Epithelial cell of esophagus (primary cell): ENCODE results near the gene FAU.
A peak's percentile ranks its signal among the peaks of the same experiment; 100 is the strongest.

Experiments
- DNase-seq: peaks from one replicate; pipeline ENCODE4 v3.0.0; 2010; ENCODE audit warnings: low read depth
- H3K4me3 ChIP-seq: 2 replicates; pipeline ENCODE4 v1.5.1; 2011; ENCODE audit warnings: mild to moderate bottlenecking, low read length, control low read depth
- TF ChIP-seq, protein P1 (sequence below): IDR thresholded peaks from 2 replicates; pipeline ENCODE4 v1.5.1; 2011; ENCODE audit warnings: low read depth, mild to moderate bottlenecking, low read length, control low read depth, inconsistent platforms; ENCODE audit not compliant: insufficient read depth; ENCODE audit errors: missing control alignments

Gene FAU

DNA sequence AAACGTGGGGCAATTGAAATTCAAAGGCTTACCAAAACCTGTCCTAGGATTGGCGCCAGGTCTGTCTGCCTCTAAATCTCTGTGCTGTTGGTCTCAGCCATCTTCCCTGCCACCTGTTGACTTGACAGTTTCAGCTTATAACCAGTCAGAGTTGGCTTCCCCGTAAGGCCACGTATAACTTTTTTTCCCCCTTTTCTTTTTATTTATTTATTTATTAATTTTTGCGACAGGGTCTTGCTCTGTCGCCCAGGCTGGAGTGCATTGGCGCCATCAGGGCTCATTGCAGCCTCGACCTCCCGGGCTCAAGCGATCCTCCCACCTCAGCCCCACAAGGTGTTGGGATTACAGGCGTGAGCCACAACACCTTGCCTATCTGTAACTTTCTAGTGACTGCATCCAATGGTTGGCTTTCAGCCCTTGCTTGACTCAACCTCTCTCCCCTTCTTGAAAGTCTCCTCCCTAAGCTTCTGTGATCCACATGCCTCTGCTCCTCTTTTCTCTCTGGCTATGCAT, 13.8 kb upstream of the FAU start:
- peak overlapping the region; percentile 60 for H3K4me3 ChIP-seq
- DNase-seq, result no peak
- TF ChIP-seq, protein P1, sequence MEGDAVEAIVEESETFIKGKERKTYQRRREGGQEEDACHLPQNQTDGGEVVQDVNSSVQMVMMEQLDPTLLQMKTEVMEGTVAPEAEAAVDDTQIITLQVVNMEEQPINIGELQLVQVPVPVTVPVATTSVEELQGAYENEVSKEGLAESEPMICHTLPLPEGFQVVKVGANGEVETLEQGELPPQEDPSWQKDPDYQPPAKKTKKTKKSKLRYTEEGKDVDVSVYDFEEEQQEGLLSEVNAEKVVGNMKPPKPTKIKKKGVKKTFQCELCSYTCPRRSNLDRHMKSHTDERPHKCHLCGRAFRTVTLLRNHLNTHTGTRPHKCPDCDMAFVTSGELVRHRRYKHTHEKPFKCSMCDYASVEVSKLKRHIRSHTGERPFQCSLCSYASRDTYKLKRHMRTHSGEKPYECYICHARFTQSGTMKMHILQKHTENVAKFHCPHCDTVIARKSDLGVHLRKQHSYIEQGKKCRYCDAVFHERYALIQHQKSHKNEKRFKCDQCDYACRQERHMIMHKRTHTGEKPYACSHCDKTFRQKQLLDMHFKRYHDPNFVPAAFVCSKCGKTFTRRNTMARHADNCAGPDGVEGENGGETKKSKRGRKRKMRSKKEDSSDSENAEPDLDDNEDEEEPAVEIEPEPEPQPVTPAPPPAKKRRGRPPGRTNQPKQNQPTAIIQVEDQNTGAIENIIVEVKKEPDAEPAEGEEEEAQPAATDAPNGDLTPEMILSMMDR, result no peak

DNA sequence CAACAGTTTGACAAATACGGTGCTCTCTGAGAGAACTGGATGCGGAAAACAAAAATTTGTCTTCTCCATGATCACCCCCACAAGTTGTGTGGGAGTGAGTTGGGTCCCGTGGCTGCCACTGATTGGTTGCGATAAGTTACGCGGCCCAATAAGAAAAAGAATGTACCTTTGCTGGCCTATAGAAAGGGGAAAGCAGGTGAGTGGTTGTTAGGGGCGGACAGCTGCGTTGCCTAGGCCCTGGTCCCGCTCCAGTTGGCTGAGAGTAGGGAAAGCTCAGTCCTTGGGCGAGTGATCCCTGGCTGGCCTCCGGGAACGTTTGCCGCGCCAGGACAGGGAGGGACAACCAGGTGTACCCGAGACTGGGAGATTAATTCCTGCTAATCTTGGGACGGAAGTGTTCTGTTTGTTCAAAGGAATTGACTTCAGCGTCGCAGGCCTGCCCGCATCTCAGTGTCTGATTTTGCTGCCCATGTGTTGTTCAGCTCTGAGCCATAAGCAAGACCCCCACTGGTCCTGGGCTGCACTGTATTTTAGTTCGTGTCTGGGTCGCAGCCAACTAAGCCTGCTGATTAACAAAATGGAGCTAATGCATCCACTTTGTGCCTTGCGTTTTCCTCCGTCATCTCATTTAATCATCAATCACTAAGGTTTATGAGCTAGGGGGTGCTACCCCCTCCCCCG, 13.2 kb upstream of the FAU start:
- peak overlapping the region; percentile 60 for H3K4me3 ChIP-seq
- peak; percentile 98 for DNase-seq
- TF ChIP-seq, protein P1, result no peak

DNA sequence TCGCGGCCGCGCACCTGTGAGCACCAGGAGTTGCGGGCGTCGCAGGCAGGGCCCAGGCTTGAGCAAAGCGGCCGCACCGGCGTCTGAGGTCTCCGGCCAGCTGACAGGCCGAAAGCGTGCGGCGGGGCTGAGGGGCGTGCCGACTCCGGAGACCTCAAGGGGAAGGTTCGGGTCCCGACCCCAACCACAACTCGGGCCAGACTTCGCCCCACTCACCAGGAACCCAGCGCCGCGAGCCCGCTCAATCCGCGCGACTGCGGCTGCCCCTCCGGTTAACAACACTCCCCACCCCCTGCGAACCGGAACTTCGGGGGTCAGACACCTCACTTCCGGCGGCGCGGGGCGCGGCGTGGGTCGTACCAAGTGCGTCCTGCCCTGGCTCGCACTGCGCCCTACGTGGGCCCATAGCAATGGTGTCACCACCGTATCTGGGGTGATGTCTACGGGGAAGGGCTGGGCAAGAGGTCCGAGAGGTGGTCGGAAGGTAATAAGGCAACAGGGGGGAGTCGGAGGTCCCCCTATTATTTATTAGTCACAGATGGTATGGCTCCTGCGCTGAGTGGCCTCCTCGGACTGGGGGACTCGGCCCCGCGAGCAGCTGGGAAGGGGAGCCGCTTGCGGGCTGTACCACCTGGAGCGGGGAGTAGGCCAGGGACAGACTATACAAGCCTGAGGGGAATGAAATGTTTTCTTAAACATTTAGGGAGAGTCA, 12.5 kb upstream of the FAU start, which contains the start of gene SYVN1:
Gene SYVN1, minus strand, starts transcription at position 280 of the 712 bp plus-strand sequence. CDS start 918 bp downstream, outside the sequence.
- H3K4me3 ChIP-seq, result peak within 1 kb of the TSS; percentile 60
- DNase-seq, result peak; percentile 89
- TF ChIP-seq, protein P1, result no peak

DNA sequence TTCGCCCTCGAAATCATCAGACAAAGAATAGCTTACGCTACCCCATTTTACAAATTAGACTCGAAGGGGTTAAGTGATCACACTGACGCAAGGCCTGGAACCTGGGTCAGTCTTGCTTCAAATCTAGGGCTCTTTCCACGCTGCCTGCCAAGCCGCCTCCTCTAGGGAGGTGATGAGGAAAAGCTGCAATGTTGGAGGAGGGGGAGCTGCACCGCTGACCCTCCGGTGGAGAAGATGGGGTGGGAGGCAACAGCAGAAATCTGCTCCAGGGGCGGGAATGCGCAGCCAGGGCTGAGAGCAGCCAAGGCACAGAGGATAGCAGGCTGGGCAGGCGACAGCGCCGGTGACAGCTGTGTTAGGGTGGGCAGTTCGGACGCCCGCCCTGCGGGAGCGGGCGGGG, 11.8 kb upstream of the FAU start:
- no peak for DNase-seq
- peak overlapping the region; percentile 60 for H3K4me3 ChIP-seq
- TF ChIP-seq, protein P1, result no peak

DNA sequence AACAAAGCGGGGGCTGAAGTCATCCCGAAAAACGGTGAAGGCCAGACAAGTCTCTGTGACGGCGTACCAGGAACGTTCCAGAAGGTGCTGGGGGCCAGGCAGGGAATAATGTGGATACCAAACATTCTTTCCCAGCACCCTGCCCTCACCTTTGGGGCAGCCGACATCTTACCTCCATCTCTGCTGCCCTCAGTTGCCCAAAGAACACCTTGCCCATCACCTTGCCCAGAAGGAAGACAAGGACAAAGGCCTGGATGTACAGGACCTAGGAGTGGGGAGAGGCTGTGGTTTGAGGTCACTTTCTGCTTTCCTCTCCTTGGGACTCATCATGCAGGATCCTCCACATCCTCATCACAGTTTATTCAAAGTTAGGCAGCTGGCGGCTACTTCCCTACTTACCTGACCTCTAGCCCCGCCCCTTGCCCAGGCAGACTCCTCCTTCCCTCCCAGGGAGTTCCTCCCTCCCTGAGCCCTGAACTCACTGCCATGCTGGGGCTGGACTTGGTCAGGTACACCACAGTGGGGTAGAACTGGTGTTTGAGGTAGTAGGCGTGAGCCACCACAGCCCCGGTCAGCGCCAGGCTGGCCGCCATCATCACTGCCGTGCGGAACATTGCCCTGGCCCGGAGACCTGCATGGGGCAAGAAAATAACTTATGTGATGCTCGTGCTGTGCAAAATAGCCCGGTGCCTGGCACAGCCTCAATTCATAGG, 11.2 kb upstream of the FAU start:
- H3K4me3 ChIP-seq, result peak overlapping the region; percentile 60
- TF ChIP-seq, protein P1, result no peak
- DNase-seq, result peak; percentile 78

DNA sequence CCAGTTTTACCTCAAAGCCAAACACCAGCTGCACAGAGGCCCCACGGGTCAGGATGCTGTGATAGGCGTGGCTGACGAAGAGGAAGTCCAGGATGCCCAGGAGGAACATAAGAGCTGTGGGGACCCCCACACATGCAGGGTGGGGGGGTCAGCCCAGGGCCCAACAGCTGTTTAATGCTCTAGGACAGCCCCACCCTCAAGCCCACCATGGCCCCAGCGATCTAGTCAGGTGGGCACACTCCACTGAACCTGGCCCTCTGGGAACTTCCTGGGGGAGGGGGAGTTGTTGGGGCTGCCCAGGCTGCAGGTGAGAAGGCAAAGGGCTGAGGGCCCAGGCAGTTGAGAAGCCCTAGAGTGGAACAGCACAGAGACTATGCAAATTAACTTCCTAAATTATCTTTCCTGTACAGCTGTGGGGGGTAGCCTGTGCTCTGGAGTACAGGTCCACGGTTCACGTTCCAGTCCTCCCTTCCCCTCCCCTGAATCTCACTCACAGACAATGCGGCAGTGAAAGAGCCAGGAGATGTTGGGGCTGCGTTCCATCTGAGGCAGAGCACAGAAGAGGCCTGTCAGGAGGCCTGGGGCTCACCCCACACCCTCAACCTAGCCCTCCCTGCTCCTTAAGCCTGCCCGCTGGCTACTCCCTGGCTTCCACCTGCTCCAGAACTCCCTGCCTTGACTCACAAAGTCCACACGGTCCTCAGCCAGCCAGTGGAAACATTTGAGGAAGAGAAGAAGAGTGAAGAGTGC, 10.5 kb upstream of the FAU start:
- H3K4me3 ChIP-seq, result no peak overlapping the region
- DNase-seq, result no peak
- TF ChIP-seq, protein P1, result no peak
